Peyer's patch (tissue), 4 donors: ENCODE results near the gene RBL1.

Source experiments
- CTCF ChIP-seq, 6 experiments: fragments of 450-650 bp in 4 of 6; fragments of 200-600 bp in 2 of 6; sonication (generic) in 1 of 6; IDR thresholded peaks; one replicate each; pipeline ENCODE4 v1.5.1; 2017 to 2019; ENCODE audit warnings: antibody characterized with exemption in 6 of 6, mild to moderate bottlenecking in 3 of 6, moderate library complexity in 1 of 6
- POLR2A ChIP-seq, 2 donors: fragments of 450-650 bp; IDR thresholded peaks; one replicate each; pipeline ENCODE4 v1.5.1; 2017; ENCODE audit warnings: antibody characterized with exemption in 2 of 2, mild to moderate bottlenecking in 2 of 2, moderate library complexity in 2 of 2

- TF ChIP-seq CTCF (IDR thresholded peaks at IDR 0.05) (no peak), POLR2A (IDR thresholded peaks at IDR 0.05) (no peak)
Measured at GRCh38 chr20:36956674-36957073, 139.1 kb downstream of the RBL1 start.
